ENCODE data around the gene SHCBP1L.

DNA sequence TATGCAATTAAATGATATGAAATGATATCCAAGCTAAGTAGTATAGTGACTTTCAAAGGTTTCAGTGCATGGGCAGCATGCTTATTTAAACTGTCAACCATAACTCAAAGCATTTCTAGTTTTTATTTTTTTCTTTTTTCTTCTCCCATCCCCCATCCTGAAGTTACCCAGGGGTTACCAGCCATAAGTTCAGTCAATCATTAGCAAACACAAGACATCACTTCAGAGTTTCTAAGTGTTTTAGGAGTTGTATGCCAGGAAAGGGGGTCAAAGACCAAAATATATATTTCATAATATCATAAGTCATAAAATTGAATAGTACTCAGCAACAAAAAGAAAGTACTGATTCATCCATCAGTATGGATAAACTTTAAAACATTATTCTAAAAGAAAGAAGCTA is 85.1 kb downstream of the SHCBP1L start:
- no peak for TF ChIP-seq NFRKB (IDR thresholded peaks at IDR 0.05)
- TF ChIP-seq HDGF (IDR thresholded peaks at IDR 0.05; ENCODE audit: borderline replicate concordance) = no peak
- no peak for TF ChIP-seq ARNT (IDR thresholded peaks at IDR 0.05)
- TF ChIP-seq FOXA1 (IDR thresholded peaks at IDR 0.05) = no peak
- no peak for TF ChIP-seq FOXM1 (IDR thresholded peaks at IDR 0.05; ENCODE audit: borderline replicate concordance)
- TF ChIP-seq LEF1 (IDR thresholded peaks at IDR 0.05; ENCODE audit: borderline replicate concordance) = no peak
- TF ChIP-seq TARDBP (IDR thresholded peaks at IDR 0.05) = no peak
- no peak for TF ChIP-seq FOXK2 (IDR thresholded peaks at IDR 0.05)
- TF ChIP-seq BHLHE40 (IDR thresholded peaks at IDR 0.05; ENCODE audit: borderline replicate concordance) = no peak
- no peak for TF ChIP-seq SUZ12 (IDR thresholded peaks at IDR 0.05)

Data from HEK293T (cell line).